Neural progenitor cell (in vitro differentiated cells): ENCODE measurements around the gene IGFLR1. TPM values are rescaled to one million over a fixed set of nuclear protein-coding genes. Genes with fewer than 3 reads are reported as not detected.

Experiments
- DNase-seq: peaks from one replicate; pipeline ENCODE4 v3.0.0-alpha.2; 2016; ENCODE audit warnings: low spot score
- H2AFZ ChIP-seq: fragments of 200-600 bp; sonication (generic); replicated peaks from 2 replicates; pipeline ENCODE4 v1.6.1; 2016; ENCODE audit warnings: antibody characterized with exemption
- H3F3A ChIP-seq: fragments of 200-600 bp; sonication (generic); 2 replicates; pipeline ENCODE4 v1.6.1; 2016; ENCODE audit warnings: antibody characterized with exemption, low read depth
- H3K27ac ChIP-seq: fragments of 200-600 bp; sonication (generic); 2 replicates; pipeline ENCODE4 v1.5.1; 2016; ENCODE audit warnings: mild to moderate bottlenecking
- H3K27me3 ChIP-seq: fragments of 200-600 bp; sonication (generic); 2 replicates; pipeline ENCODE4 v1.6.1; 2016; ENCODE audit warnings: mild to moderate bottlenecking, moderate library complexity
- H3K36me3 ChIP-seq: fragments of 200-600 bp; sonication (generic); 2 replicates; pipeline ENCODE4 v1.5.1; 2016
- H3K4me1 ChIP-seq: fragments of 200-600 bp; sonication (generic); 2 replicates; pipeline ENCODE4 v1.6.1; 2016; ENCODE audit warnings: mixed run types
- H3K4me2 ChIP-seq: fragments of 200-600 bp; sonication (generic); 2 replicates; pipeline ENCODE4 v1.6.1; 2016
- H3K4me3 ChIP-seq: fragments of 200-600 bp; sonication (generic); 2 replicates; pipeline ENCODE4 v1.5.1; 2016
- H3K79me2 ChIP-seq: fragments of 200-600 bp; sonication (generic); 2 replicates; pipeline ENCODE4 v1.6.1; 2016; ENCODE audit warnings: low read depth
- H3K9ac ChIP-seq: fragments of 200-600 bp; sonication (generic); 2 replicates; pipeline ENCODE4 v1.6.1; 2016
- H3K9me3 ChIP-seq: fragments of 200-600 bp; sonication (generic); 2 replicates; pipeline ENCODE4 v1.5.1; 2016; ENCODE audit warnings: low read depth
- H4K20me1 ChIP-seq: fragments of 200-600 bp; sonication (generic); 2 replicates; pipeline ENCODE4 v1.6.1; 2016; ENCODE audit warnings: low read depth
- H3K27ac Mint-ChIP-seq: 3 replicates; pipeline ENCODE4 v1.8.0; 2021; ENCODE audit warnings: mixed read lengths
- H3K27me3 Mint-ChIP-seq: 2 replicates; pipeline ENCODE4 v1.8.0; 2022; ENCODE audit warnings: low read depth, mild to moderate bottlenecking, inconsistent platforms, moderate library complexity, mixed read lengths; ENCODE audit not compliant: insufficient read depth
- H3K36me3 Mint-ChIP-seq: 3 replicates; pipeline ENCODE4 v1.8.0; 2021; ENCODE audit warnings: mixed read lengths
- H3K4me1 Mint-ChIP-seq: 3 replicates; pipeline ENCODE4 v1.8.0; 2021; ENCODE audit warnings: mixed read lengths
- H3K4me3 Mint-ChIP-seq: 3 replicates; pipeline ENCODE4 v1.8.0; 2021; ENCODE audit warnings: mild to moderate bottlenecking, moderate library complexity, mixed read lengths
- H3K9me3 Mint-ChIP-seq: 3 replicates; pipeline ENCODE4 v1.8.0; 2020; ENCODE audit warnings: mixed read lengths
- EZH2 ChIP-seq: fragments of 200-600 bp; sonication (generic); IDR thresholded peaks from 2 replicates; pipeline ENCODE4 v1.6.1; 2017; ENCODE audit warnings: antibody characterized with exemption, mild to moderate bottlenecking, moderate library complexity
- EZH2phosphoT487 ChIP-seq: fragments of 200-600 bp; sonication (generic); IDR thresholded peaks from 2 replicates; pipeline ENCODE4 v1.6.1; 2017; ENCODE audit warnings: antibody characterized with exemption
- total RNA-seq: library from RNA; depleted of rRNA; stranded (reverse); fragments of >200 nt; gene quantifications from 2 replicates; pipeline ENCODE4 v1.2.3, GENCODE V29; 2015; ENCODE audit warnings: low replicate concordance
- TF ChIP-seq, protein P1 (sequence below): fragments of 200-600 bp; sonication (generic); IDR thresholded peaks from 2 replicates; pipeline ENCODE4 v1.5.1; 2017; ENCODE audit warnings: antibody characterized with exemption, mild to moderate bottlenecking

IGFLR1 gene
- total RNA-seq, 1 donor from 2014 or later = 5.0 TPM

DNA sequence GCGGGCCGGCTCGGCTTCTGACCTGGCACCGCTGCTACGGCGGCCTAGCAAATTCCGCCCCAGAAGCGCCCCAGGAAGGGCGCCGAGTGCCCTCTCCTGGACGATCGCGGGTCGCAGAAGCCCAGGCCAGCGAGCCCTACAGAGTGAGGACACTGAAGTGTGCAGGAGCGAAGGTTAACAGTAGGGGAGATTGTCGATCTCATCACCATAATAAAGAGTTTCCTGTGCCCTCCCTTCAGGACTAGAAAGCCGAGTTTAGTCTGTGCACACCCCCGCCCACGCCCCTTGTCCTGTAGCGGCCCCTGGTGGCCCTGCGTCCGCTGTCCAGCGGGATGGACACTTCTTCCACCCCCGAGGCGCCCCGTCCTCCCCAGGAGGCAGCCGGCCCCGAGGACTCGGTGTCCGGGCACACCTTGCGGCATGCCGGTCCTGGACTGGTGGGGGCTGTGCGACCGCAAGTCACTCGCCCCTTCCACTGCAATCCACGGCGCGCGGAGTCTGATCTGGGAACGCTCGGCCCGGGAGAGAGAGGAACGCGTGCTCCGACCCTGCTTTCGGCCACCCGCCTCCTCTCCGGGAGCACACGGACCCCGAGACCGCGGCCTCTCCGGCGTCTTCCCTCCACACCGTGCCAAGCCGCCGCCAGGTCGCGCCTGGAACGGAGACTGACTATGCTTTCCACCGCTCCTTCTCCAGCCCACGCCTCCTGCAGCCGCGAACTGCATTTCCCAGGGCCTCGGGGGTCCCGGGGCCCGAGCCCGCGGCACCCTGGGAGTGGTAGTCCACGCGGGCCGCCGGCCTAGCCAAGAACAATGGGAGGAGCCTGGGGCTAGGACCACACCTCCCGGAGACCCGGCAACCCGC is 25.2 kb downstream of the IGFLR1 start:
- Histone ChIP-seq H3K4me2 (peak overlapping the region; percentile 93), H3F3A (peaks cover 19% of the 10 kb centered on the region), H3K9me3 (no peaks in the 10 kb centered on the region), H3K36me3 (no peaks in the 10 kb centered on the region), H3K4me1 (peaks cover 22% of the 10 kb centered on the region), H3K27me3 (peaks cover 8% of the 10 kb centered on the region), H3K4me3 (peak overlapping the region; percentile 58), H4K20me1 (peaks cover 28% of the 10 kb centered on the region), H3K9ac (no peak overlapping the region), H3K79me2 (peaks cover 22% of the 10 kb centered on the region), H2AFZ (peak overlapping the region; percentile 89), H3K27ac (peak overlapping the region; percentile 52)
- TF ChIP-seq EZH2phosphoT487 (no peak), EZH2 (peak; percentile 51)
- TF ChIP-seq, protein P1, sequence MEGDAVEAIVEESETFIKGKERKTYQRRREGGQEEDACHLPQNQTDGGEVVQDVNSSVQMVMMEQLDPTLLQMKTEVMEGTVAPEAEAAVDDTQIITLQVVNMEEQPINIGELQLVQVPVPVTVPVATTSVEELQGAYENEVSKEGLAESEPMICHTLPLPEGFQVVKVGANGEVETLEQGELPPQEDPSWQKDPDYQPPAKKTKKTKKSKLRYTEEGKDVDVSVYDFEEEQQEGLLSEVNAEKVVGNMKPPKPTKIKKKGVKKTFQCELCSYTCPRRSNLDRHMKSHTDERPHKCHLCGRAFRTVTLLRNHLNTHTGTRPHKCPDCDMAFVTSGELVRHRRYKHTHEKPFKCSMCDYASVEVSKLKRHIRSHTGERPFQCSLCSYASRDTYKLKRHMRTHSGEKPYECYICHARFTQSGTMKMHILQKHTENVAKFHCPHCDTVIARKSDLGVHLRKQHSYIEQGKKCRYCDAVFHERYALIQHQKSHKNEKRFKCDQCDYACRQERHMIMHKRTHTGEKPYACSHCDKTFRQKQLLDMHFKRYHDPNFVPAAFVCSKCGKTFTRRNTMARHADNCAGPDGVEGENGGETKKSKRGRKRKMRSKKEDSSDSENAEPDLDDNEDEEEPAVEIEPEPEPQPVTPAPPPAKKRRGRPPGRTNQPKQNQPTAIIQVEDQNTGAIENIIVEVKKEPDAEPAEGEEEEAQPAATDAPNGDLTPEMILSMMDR = peak; percentile 84
- Mint-ChIP-seq H3K27me3 (peaks cover 12% of the 10 kb centered on the region), H3K9me3 (no peaks in the 10 kb centered on the region), H3K27ac (peak overlapping the region; percentile 97), H3K4me3 (peak overlapping the region; percentile 90), H3K4me1 (peaks cover 41% of the 10 kb centered on the region), H3K36me3 (peaks cover 10% of the 10 kb centered on the region)
- DNase-seq = peak; percentile 97

DNA sequence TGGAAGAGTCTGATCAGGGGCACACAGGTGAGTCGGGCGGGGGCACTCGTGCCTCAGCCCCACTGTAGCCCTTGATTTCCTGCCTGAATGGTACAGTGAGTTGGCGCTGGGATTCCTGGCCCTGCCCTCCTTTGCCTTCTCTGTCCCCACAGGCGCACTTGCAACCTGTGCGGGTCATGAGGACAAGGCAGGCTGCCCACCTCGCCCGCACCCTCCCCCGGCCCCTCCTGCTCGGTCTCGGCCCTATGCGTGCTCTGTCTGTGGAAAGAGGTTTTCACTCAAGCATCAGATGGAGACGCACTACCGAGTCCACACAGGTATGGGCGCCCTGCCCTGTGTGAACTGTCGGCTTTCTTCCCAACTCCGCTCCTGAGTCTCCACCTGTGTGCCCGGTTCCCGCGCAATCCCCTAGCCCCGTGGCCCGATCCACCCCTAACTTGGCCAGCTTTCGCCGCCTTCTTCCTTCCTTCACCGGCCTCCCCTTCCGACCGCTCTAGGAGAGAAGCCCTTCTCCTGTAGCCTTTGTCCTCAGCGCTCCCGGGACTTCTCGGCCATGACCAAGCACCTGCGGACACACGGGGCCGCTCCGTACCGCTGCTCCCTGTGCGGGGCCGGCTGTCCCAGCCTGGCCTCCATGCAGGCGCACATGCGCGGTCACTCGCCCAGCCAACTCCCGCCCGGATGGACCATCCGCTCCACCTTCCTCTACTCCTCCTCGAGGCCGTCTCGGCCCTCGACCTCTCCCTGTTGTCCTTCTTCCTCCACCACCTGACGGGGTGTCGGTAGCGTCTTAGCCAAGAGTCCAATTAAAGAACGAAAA is 26.1 kb downstream of the IGFLR1 start:
- H3K4me3 Mint-ChIP-seq = peak overlapping the region; percentile 90
- Histone ChIP-seq H3K9ac (no peak overlapping the region), H3K27ac (no peak overlapping the region), H3K36me3 (no peaks in the 10 kb centered on the region), H3K4me2 (peak overlapping the region; percentile 93), H3K27me3 (peaks cover 8% of the 10 kb centered on the region), H3F3A (peaks cover 19% of the 10 kb centered on the region), H3K4me3 (peak overlapping the region; percentile 58), H3K79me2 (peaks cover 22% of the 10 kb centered on the region), H3K4me1 (peaks cover 22% of the 10 kb centered on the region), H3K9me3 (no peaks in the 10 kb centered on the region), H2AFZ (peak overlapping the region; percentile 89), H4K20me1 (peaks cover 28% of the 10 kb centered on the region)
- H3K27ac Mint-ChIP-seq = peak overlapping the region; percentile 97
- H3K36me3 Mint-ChIP-seq = peaks cover 7% of the 10 kb centered on the region
- peaks cover 43% of the 10 kb centered on the region for H3K4me1 Mint-ChIP-seq
- TF ChIP-seq EZH2phosphoT487 = no peak
- TF ChIP-seq EZH2 = peak; percentile 61
- peak; percentile 17 for DNase-seq
- H3K27me3 Mint-ChIP-seq = peaks cover 12% of the 10 kb centered on the region
- H3K9me3 Mint-ChIP-seq = no peaks in the 10 kb centered on the region

DNA sequence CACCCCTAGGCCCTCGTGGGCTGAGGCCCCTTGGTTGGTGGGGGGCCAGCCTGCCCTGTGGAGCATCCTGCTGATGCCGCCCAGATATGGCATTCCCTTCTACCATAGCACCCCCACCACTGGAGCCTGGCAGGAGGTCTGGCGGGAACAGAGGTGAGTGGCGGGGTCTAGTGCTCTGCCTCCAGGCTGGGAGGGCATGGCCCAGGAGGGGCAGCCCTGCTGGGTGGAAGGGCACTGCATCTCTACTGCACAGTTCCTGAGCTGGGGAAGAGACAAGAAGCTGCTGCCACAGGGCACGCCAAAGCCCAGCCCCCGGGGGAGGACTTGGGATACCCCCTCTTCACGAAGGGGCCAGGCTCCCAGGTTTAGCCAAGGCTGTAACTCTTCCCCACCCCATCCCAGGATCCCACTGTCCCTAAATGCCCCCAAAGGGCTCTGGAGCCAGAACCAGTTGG is 26.9 kb downstream of the IGFLR1 start:
- no peak overlapping the region for H3K27ac ChIP-seq

More for the DNA sequence above, 26.9 kb downstream of the IGFLR1 start:
- H3F3A ChIP-seq = peaks cover 19% of the 10 kb centered on the region
- Mint-ChIP-seq H3K9me3 (no peaks in the 10 kb centered on the region), H3K27ac (no peak overlapping the region), H3K36me3 (peaks cover 7% of the 10 kb centered on the region), H3K4me3 (peak overlapping the region; percentile 90), H3K4me1 (peaks cover 46% of the 10 kb centered on the region), H3K27me3 (peaks cover 13% of the 10 kb centered on the region)
- peaks cover 22% of the 10 kb centered on the region for H3K79me2 ChIP-seq
- DNase-seq = no peak
- peaks cover 24% of the 10 kb centered on the region for H4K20me1 ChIP-seq
- peaks cover 8% of the 10 kb centered on the region for H3K27me3 ChIP-seq
- H3K36me3 ChIP-seq = no peaks in the 10 kb centered on the region
- no peak for TF ChIP-seq EZH2phosphoT487
- TF ChIP-seq, protein P1 = no peak
- TF ChIP-seq EZH2 = no peak
- peaks cover 22% of the 10 kb centered on the region for H3K4me1 ChIP-seq
- no peaks in the 10 kb centered on the region for H3K9me3 ChIP-seq
- peak overlapping the region; percentile 58 for H3K4me3 ChIP-seq
- H2AFZ ChIP-seq = no peak overlapping the region
- H3K9ac ChIP-seq = no peak overlapping the region
- H3K4me2 ChIP-seq = peak overlapping the region; percentile 93
